Cortex of kidney (tissue), 1 donor: ENCODE results near the gene CPVL.

Source experiments
- DNase-seq: peaks from one replicate; lab custom pipeline; 2025; lab: John Stamatoyannopoulos, UW

The CPVL gene

DNA sequence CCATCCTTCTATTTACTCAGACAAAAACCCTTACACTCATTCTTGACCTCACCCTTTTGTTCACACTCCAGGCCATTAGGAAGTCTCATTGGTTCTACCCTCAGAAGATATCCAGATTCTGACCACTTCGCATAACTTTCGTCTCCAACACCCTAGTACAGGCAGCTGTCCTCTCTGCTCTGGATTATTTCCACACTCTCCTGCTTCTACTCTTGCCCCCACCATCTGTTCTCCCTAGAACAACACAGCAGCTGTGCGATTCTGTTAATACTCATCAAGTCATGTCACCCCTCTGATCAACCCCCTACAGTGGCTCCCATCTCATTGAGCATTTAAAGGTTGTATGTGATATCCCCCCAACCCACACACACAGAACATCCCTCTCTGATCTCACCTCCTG lies 172.7 kb downstream of the CPVL start:
- DNase-seq, result no peak

DNA sequence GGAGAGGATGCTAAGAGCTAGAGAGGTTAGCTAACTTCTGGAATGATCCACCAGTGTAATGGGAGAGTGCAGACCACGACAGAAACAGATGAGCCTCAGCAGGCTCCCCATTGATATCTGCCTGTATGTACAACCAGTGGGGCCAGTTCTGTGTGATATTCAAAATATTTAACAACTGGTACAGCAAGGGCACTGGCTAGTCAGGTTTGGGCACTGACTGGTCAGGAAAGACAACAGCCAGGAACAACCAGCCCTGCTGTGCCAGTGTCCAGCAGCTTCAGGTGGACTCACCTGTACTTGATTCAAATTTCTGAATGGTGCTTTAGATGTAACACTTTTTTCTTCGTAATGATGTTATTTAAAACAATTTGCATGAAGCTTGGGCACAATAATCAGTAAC lies 182.3 kb downstream of the CPVL start:
- DNase-seq, result no peak

DNA sequence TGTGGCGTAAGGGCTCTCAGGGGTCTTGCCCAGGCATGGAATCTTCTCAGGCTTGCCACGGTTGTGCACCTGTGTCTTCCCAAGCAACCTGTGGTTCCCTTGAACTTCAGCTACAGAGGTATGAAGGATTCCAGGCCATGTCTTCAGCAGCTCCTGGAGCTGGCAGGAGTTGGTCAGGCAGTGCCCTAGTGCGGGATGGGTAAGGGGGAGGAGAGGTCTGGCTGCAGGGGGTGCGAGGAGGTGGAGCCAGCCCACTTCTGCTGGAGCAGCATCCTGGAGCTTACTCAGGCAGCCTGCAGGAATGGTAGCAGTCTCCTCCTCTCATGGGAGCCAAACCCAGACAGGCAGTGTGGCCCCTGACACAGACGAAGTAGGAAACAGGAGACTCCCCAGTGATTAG lies 184.4 kb downstream of the CPVL start:
- DNase-seq, result no peak

DNA sequence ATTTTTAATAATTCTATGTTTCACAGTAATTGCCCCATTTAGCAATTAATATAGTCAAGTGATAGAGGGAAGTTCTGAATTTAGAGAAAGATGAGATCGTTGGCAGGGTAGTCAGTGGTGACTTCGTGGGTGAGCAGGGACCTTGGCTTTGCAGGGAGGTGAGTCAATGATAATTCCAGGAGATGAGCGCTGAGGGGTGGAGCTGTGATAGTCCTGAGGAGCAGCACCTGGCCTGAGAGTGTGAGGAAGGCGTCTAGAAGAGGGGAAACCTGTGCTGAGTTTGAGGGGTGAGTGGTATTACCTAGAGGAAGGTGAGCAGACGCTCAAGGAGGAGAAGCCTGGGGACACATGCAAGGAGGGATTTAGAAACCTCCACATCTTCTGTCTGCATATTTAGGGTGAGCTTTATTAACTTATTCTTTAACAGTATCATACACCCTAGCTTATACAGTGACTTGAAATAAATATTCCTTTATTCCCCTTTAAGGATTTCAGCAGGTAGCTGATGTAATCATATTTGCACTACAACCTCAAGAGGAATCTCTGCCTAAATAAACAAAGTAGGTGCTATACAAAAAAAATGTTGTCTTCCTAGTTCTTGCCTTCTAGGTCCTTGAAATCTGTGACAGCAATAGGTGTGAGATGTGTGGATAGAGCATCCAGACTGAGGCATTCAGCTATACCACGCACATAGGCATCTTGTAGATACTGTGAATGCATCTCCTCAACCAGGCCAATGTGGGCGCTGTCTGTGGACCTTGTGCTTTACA lies 186.1 kb downstream of the CPVL start:
- DNase-seq, result no peak

DNA sequence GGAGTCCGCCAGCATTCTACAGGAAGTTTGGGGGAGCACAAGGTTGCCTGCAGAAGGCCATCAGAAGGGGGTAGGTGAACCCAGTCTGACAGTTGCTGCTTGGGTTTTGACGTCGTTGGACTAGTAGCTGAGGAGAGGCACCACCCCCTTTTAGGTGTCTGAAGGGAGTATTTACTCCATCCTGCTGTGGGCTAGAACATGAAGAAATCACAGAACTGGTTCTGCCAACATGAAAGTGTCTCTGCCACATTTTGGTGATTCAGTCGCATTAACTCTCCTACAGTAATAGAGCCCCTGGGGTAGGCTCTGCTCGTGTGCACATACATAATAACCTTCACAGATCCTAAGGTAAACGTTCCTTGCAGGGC lies 187.4 kb downstream of the CPVL start:
- DNase-seq, result no peak

DNA sequence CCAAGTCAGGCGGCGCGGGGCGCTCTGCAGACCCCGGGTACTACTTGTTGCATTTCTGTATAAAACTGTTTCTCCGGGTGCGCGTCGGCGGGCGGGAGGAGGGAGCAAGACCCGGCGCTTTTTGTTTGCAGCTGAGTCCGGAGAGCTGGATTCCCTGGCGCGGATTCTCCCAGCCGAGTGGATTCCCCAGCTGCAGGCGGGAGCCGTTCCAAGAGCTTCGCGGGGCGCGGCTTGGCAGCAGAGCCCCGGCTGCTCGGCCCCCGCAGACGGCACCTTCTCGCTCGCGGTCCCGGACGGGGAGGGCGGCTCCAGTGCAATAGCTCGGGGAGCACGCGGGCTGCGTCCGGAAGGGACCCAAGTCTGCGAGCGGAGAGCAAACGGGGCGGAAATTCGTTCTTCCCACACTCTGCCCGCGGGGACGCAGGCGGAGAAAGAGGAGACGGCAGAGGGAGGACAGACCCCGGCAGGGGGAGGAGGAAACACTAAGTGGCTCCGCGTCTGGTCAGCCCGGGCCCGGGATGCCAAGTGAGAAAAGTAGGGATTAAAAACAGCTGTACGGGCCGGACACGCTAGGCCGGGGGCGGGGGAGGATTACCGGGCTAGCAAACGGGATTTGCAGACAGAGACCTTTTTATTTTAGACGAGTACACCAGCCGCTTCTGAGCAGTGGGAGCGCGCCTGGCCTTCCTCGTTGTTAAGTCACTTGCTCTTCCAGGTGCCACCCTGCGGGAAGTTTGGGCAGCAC lies 187.9 kb downstream of the CPVL start, which contains the start of gene TRIL:
TRIL (minus strand) TSS at position 96 of the 745 bp plus-strand sequence. CDS start 284 bp downstream, outside the sequence.
- DNase-seq, result peak; percentile 15

DNA sequence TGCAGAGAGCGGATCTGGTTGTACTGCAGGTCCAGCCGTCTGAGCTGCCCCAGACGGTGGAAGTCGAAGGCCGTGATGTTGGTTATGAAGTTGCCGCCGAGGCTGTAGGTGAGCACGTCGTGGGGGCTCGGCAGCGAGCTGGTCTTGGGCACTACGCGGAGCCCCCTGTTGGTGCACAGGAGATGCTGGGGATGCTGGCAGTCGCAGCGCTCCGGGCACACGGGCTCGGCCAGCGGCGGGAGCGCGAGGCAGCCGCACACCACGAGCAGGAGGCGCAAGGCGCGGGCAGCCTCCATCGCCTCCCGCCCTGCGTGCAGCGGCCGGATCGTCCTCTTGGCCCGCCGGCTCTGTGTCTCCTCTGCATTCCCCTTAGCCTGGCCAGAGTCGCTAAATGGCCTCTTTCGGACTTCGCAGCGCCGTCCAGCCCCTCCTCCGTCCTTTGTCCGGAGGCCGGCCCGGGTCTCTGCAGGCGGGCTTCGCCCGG lies 188.5 kb downstream of the CPVL start:
- no peak for DNase-seq

DNA sequence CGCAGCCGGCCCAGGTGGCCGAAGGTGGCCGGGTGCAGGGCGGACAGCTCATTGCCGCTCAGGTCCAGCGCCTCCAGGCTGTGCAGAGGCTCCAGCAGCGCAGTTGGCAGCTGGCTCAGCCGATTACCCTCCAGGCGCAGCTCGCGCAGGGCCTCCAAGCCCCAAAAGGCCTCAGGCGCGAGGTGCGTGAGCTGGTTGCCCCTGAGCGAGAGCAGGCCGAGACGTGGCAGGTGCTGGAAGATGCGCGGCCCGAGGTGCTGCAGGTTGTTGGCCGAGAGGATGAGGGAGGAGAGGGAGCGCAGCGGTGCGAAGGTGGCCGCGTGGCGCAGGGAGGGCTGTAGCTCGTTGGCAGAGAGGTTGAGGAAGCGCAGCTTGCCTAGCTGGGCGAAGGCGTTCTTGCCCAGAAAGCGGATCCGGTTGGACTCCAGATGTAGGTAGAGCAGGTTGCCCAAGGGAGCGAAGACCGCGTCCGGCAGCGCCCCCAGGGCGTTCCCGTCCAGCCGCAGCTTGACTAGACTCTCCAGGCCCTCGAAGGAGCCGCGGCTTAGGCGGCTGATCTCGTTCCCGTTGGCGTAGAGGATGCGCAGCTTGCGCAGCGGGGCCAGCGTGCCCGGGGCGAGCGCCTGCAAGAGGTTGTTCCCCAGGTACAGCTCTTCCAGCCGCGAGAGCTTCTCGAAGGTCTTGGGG lies 189.1 kb downstream of the CPVL start:
- DNase-seq, result no peak

DNA sequence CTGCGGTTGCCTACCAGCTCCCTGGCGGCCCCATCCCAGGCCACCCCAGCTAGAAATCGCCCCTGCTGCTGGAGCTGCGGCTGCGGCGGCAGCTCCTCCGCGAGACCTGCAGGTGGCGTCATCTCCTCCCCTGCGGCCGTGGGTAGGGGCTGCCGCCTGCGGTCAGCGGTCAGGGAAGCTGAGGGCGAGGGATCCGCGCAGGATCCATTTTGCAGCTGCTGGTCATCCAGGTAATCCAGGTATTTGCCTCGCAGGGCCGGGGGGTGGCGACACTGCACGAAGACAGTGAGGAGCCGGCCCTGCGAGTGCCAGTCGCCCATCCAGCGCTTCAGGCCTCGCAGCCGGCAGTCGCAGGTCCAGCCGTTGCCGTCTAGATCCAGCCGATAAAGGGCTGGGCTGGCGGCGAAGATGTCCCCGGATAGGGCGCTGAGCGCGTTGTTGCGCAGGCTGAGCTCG lies 189.7 kb downstream of the CPVL start:
- no peak for DNase-seq

DNA sequence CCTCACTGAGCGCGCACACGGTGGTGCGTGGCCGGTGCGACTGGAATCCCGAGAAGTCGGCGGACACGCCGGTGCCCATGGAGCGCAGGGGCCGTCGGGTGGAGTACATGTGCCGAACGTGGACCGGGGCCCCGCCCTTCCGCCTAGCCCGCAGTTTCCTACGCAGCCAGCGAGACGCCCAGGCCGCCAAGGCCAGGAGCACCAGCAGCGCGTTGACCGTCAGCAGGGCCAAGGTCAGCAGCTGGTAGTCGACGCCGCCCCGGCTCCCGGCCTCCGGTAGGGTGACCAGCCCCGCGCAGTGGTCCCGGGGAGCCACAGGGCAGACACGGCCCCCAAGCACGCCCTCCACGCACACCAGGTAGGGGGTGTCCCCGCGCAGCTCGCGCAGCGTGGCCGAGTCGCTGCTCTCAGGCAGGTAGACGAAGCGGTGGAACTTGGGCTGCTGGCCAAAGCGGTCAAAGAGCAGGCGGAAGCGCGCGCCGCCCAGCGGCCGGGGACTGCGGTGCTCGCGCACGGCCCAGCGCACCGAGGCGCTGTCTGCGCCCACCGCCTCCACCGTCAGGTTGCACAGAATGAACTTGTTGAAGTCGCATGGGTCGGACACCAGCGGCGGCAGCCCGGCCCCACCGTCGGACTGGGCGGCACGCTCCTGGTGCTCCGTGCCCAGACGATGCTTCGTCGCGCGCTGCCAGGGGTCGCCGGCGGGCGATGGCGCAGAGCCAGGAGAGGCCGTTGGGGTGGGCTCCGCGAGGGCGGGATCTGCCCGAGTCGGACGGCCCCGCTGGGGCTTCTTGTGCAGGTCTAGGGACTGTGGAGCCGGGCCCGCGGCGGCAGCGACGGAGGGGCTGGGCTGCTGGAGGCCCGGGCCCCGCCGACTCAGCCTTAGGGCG lies 190.4 kb downstream of the CPVL start:
- DNase-seq, result no peak

DNA sequence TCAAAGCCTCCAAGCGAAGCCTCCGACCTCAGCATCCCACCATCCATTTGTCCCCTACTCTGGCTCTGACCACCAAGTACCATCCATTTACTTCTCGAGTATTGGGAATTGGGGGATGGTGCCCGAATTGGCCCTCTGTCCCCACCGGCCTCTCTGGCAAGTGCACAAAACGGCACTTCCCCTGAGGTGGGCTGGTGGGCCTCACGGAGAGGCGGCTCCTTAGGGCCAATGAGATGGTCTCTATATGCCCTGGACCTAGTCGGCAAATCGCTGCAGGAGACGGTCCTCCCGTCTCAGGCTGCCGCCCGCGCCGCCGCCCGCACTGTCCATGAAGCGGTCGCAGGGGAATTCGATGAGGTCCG lies 191.0 kb downstream of the CPVL start:
- no peak for DNase-seq

DNA sequence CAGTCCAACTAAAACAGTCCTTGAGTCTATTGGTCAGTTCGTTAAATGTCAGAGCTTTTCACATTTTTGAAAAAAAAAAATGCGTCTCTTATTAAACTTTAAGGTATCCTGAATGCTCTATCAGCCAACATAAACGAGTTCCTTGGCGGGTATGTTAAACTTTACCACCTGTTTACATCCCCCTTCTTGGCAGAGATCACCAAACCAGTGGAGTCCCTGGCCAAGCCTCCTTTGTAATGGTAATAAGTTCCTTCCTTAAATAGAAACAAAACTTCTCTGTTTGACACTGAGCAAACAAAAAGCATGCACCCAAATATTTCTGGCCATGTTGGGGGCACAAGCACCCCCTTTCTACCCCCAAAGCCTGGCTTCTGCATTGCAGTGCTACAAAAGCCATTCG lies 191.4 kb downstream of the CPVL start:
- DNase-seq, result no peak

DNA sequence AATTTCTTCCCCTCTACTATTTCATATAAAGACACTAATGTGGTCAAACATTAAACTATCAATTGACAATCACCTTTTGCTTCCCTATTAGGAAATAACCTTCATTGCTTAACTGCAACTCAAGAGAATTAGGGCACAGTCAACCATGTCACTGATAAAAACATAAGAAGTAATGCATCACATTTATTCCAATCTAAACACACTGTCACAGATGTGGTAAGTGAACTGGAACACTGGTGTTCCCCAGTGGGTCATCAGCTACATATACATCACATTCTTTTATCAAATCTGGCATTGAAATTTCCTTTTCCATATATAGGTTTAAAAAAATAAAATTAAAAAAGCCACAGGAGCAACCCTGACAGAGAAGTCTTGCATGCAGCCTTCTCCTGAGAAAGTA lies 191.9 kb downstream of the CPVL start:
- no peak for DNase-seq

DNA sequence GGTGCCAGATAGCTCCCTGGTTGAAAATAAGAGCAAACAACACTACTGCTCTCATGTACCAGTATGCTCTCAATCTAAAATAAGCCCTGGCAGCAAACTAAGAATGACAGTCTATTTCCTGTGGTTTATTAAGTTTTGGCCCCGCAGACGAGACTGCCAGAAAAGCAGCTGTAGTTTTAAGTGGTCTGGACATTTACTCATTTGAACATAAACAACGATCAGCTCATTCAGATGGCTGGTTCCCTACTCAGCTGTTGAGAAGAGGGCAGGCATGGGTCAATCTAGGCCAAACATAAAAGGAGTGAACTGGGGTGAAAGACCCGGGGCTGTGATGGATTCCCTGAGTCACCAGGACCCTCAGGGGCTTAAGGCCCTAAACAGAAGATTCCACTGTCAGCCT lies 192.7 kb downstream of the CPVL start:
- DNase-seq, result no peak
